Measurements from ENCODE around the gene CENPX.
"Not testable (repeated sequence)": the region's sequence is repeated elsewhere in the genome, so short reads cannot be mapped to it uniquely, and the experiment has no call there.

The CENPX gene

GRCh38 chr17:82038796-82039409 is 16.2 kb upstream of the CENPX start:
- DNase-seq: not testable (repeated sequence)

DNA sequence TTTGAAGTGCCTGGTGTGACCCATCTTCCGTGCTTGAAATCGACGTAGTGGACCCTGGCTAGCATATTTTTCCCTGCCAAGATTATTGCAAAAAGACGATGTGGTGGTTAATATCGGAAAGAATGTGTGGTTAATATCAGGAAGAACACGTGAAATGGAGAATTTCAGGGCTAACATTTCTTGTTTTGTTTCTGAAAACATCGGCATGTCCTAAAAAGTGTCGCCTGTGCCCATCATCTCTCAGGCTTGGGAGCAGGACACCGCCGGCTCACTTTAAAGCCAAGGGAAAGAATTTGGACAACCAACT is 15.2 kb upstream of the CENPX start:
- DNase-seq: no peak

DNA sequence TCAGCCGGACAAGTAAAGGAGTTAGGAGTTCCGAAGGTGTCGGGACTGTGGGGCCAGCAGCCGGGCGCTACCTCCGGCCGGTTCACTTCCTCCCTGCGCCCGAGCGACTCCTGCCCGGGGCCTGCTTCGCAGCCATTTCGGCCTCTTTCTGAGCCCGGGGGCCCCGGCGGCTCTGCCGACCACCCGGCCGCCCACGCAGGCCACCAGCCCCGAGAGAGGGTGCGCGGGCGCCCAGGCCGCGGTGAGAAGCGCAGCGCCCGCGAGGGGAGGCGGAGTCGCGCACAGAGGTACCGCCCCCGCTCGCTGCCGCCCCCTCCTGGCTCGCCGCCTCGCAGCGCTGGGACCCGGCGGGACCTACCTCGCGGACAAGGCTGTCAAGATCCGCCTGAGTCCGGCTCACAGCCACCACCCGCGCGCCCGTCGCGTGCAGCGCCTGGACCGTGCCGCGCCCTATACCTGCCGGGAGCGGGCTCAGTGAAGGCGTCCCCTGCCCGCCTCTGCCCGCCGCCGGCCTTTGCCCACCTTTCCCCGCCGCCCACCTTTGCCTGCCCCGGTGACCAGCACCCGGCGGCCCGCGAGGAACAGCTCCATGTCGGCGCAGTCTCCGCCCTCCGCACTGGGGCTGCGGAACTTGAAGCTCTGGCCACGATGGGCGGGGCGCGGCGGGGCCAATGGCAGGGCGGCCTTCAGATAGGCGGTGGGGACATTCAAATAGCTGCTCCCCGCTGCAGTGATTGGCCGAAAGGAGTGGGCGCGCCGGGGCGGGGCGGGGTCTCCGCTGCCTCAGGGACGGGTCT is 14.6 kb upstream of the CENPX start, which contains the start of gene DCXR:
TSS of gene DCXR (minus strand) at position 606 of the 797 bp plus-strand sequence. CDS start at position 591, 15 bp downstream.
- peak; percentile 78 for DNase-seq

DNA sequence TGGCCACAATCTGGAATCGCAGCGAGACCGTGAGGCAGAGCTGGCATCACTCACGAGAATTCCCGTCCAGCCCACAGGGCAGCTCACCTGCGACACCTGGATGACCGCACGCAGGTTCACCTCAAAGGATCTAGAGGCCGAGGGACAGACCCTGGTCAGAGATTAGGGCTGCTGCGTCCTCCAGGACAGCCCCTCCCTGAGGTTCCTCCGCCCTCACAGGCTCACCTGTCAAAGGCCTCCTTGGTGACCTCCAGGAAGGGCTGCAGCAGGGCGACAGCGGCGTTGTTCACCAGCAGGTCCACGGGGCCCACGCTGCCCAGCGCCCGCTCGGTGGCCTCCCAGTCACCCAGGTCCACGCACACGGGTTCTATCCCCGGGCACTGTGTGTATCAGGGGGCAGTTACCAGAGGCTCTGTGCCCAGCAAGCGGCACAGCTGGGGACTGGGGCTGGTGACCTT is 14.0 kb upstream of the CENPX start:
- no peak for DNase-seq

- no peak for DNase-seq
These were observed 13.4 kb upstream of the CENPX start for GRCh38 chr17:82035956-82036633.

DNA sequence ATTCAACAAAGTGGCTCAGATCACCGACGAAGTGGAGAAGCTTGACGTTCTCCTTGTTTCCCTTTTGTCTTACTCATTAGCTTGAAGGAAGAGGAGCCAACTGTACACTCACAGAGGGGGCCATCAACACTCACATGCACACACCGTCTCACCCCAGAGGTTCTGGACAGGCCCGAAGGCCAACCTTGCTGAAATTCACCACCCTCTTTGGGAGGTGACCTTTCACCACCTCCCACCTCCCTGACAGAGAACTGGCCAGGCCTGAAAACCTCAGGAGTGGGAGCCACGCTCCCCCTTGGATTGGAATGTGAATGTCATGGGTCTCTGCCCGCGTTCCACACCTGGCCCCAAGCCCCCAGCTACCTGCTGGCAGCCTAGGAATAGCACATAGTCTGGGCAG is 12.8 kb upstream of the CENPX start:
- no peak for DNase-seq

DNA sequence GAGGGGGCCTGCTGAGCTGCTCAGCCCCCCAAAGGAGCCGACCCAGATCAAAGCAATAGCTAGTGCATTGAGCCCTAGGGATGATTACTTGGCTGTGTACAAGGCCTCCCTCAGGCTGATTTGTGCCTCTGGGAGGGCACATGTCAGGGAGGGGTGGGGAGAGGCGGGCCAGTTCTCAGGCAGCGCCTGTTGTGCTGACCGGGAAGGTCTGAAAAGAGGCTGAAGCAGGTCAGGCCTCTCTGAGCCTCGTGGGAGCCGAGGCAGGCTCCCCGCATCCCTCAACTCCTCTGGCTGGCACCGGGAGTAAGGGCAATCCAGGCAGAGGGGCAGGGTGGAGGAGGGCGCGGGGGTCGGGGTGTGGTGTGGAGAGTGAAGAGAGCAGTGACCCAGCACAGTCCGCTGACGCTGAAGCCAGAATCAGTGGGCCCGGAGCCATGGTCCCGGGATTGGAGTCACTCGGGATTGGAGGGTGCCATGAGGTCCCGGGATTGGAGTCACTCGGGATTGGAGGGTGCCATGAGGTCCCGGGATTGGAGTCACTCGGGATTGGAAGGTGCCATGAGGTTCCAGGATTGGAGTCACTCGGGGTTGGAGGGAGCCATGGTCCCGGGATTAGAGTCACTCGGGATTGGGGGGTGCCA is 11.8 kb upstream of the CENPX start:
- DNase-seq: no peak

- no peak for DNase-seq
These were observed 10.8 kb upstream of the CENPX start for GRCh38 chr17:82033359-82034085.

DNA sequence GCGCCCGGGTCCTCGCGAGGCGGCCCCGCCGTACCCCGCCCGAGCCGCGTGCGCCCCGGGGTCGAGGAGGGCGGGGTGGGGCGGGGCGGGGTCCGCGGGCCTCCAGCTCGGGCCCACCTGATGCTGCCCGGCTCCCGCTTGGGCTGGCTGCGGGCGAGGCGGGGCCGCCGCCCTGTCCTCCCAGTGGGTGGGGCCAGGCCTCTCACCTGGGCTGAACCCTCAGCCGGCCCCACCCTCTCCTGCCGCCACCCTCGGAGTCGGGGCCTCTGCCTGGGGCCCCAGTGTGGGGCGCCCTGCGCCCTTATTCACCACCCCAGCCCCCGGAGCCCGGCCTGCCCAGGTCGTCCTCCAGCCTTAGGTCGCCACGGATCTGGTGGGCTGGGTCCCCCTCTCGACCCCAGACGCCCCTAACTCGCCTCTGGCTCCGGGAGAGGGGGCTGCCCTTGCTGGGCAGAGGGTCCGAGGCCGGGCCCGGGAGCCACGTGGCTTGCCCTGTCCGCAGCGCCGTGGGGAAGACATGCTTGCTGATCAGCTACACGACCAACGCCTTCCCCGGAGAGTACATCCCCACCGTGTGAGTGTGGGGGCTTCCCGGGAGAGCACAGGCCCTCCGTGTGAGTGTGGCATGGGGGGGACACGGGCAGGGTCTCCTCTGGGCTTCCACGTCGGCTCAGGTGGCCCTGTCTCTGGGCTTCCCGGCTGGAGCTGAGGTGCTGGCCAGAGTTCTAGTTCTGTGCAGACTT is 9.4 kb upstream of the CENPX start:
- no peak for DNase-seq

- DNase-seq: no peak
These were observed 8.7 kb upstream of the CENPX start, which contains the start of gene RAC3 for GRCh38 chr17:82031303-82031884. RAC3 (plus strand) TSS chr17:82031678; CDS start chr17:82031762, 84 bp downstream.

DNA sequence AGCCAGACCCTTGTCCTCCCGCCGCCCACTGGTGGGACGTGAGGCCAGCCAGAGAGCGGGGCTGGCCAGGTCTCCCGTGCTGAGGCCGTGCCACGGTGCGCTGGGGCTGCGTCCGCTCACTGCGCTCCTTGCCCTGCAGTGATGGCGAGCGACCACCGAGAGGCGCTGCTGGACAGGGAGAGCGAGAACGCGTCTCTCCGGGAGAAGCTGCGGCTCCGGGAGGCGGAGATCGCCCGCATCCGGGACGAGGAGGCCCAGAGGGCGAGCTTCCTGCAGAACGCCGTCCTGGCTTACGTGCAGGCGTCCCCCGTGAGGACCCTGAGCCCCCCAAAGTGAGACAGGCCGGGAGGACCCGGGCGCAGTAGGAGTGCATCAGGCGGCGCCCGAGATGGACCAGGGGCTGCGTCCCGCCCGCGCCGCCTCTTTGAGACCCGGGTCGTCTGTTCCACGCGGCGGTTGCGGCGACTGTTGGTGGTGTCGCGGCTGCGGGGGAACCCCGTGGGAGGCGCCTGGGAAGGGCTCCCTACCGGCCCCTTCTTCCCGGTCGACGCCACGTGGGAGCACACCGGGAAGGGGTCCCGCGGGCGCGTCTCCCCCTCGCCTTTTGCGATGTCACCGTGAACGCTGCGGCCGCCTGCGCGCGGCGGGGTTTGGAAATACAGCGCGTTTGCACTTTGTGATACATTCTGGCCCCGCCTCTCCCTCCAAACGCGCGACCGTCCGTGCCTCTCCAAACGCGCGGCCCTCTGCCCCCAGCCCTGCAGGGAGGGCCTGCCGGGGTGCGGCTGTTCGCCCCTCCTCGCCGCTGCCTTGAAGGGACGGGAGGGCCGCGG is 8.0 kb upstream of the CENPX start:
- peak; percentile 83 for DNase-seq

GRCh38 chr17:82029990-82030469 is 7.4 kb upstream of the CENPX start:
- DNase-seq: no peak

- DNase-seq: no peak
These were observed 6.7 kb upstream of the CENPX start for GRCh38 chr17:82029391-82029790.

GRCh38 chr17:82028966-82029365 is 6.3 kb upstream of the CENPX start:
- no peak for DNase-seq

DNA sequence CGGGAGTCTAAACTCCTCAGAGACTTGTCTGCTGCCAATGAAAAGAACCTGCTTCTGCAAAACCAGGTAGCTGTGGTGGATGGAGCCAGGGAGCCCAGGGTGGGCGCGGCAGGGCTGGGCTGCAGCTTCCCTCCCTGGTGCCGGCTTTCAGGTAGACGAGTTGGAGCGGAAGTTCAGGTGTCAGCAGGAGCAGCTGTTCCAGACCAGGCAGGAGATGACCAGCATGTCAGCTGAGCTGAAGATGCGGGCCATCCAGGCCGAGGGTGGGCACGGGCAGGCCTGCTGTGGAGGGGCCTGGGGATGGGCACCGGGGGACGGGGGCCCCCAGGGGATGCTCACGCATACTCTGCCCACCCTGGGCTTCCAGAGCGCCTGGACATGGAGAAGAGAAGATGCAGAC is 5.6 kb upstream of the CENPX start:
- DNase-seq: no peak

- DNase-seq: no peak
These were observed 2.9 kb upstream of the CENPX start for GRCh38 chr17:82025401-82026107.

DNA sequence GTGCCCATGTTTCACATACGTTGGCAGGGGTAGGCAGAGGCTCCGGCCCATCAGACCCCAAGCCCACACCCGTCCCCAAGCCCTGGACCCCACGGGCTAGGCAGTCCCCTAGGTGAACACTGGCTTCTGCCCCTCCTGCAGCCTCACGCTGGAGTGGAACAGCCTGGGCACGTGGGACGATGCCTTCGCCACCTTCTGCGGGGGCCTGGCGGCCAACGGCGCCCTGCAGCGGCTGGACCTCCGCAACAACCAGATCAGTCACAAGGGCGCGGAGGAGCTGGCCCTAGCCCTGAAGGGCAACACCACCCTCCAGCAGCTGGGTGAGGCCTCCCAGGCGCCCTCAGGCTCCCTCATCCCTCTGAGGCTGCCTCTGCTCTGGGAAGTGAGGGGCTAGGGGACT is 2.2 kb upstream of the CENPX start:
- no peak for DNase-seq

DNA sequence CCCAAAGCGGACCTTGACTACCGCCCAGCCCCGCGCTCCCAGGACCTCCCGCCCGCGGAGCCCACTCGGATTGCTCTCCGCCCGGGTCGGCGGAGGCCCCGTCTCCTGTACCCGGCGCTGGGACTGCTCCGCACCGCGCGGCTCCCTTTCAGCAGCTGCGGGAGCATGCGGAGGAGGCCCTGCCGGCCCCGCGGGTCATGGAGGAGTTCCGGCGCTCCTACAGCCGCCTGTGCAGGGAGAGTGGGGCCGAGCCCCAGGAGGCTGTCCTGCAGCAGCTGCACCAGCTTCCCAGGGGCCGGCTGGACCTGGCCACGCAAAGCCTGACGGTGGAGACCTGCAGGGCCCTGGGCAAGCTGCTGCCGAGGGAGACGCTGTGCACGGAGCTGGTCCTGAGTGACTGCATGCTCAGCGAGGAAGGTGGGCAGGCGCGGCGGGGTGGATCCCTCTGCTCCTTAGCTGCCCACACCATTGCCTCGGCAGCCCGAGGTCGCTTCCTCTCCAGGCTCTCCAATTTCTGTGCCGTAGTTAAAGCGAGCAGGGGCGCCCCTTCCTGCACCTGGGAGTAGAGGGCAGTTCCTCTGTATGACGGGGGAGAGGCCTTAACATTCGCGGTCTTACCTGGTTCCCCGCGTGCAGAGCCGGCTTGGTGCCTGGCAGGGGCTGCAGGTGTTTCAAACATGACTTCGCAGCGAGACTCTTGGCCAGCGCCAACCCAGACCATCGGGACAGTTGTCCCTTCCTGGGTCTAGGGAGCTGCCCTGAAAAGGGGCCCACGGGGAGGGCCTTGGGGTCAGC is 966 bp upstream of the CENPX start:
- DNase-seq: peak; percentile 15

DNA sequence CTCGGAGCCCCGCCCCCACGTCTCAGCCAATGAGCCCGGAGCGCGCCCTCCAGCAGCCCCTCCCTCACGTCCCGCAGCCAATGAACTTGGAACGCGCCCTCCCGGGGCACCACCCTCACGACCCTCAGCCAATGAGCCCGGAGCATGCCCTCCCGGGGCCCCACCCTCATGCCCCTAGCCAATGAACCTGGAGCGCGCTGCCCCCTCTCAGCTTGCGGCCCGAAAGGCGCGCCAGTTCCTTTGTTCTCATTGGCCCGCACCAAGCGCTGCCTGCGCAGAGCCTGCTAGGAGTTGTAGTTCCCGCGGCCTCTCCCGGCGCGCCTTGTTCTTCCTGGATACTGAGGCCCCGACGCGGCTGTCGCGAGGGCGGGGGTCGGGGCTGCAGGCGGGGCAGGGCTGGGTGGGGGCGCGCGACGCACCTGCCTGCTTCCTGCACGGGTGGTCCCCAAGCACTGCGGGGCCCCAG is 336 bp upstream of the CENPX start, which contains the start of gene LRRC45:
TSS of gene LRRC45 (plus strand) at position 325 of the 466 bp plus-strand sequence. CDS start 339 bp downstream, outside the sequence.
- DNase-seq: peak; percentile 100
